8988T (cell line): ENCODE results near the gene FRMPD4.

Source experiments
- DNase-seq: peaks from one replicate; pipeline ENCODE4 v3.0.0; 2011

Gene FRMPD4

DNA sequence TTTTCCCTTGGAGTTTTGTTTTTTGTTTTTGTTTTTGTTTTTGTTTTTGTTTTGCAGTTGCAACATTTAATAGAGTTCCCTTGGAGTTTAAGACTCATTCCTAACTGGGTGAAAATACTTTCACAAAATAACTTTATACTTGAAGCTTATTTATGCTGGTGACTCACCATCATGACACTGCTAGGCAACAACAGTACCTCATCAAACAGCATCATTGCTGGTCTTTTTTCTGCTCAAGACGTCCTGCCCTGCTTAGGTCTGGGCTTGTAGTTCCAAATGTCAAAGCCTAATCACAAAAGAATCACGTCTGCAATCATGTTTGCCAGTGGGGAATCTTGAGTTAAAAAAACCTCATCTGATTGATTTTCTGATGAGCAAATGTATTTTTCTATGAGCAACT is 547.3 kb downstream of the FRMPD4 start:
- DNase-seq: no peak

DNA sequence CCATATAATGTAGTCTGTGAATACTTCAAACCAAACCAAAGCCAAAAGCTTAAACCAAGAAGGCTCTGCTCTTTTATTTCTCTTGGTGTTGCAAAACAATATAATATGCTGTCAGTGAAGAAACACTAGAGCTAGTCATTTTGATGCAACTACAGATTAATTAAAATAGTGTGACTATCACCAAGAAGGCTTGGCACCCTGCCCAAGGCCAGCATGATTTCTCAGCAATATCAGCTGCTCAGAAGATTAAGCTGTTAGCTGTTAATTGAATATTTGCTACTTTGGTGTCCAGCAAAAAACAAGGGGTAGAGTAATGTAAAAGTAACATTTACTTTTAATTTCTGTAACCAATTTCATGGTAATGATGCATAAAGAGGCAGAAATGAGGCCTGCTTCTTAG is 548.1 kb downstream of the FRMPD4 start:
- DNase-seq: no peak

DNA sequence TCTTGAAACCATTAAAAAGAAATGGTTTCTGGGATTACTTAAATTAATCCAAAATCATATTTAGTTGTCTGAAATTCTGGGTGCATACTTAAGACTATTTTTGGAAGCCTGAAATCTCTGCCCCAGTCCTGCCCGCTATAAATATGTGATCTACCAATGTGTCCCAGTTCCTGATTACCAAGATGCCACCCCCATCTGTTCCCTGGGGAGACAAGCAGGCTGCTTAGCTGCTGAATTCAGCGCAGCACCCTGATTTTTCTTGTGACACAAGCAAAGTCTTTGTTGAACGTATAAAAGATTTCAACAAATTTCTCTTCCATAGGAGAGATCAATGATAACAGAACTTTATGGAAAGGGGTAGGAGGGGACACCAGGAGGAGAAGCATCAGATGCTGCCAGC is 552.4 kb downstream of the FRMPD4 start:
- no peak for DNase-seq

- DNase-seq: no peak
These were observed 555.5 kb downstream of the FRMPD4 start for GRCh38 chrX:12693754-12694153.

DNA sequence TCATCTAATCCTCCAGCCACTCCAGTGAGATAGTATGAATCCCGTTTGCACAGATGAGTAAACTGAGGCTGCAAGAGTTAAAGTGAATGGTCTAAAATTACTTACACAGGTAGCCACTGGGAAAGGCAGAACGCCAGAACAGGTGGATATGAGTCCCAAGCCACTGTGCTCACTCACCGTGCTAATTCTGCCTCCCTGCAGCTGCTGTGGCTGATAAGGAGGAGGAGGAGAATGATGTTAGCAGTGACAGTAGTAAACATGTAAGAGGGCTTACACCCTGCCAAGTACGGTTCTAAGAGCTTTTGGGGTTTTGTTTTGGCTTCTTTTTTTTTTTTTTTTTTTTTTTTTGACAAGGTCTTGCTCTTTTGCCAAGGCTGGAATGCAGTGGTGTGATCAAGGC is 562.5 kb downstream of the FRMPD4 start:
- no peak for DNase-seq

DNA sequence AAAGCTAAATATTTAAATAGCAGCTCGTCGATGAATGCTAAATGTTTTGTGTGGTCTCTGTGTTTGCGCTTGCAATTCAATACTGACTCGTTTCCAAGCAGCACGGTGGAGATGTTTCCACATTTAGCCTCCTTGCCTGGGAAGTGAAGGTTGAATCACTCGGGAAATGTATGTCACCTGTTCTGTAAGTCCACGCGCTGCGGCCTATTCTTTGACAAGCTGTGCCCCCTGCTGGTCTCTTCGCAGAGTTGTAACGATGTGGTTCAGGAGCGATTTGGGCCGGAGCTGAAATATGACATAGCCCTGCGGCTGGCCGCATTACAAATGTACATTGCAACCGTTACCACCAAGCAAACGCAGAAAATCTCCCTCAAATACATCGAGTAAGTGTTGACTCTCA is 563.4 kb downstream of the FRMPD4 start:
- no peak for DNase-seq

- DNase-seq: no peak
These were observed 564.3 kb downstream of the FRMPD4 start for GRCh38 chrX:12702509-12703091.

DNA sequence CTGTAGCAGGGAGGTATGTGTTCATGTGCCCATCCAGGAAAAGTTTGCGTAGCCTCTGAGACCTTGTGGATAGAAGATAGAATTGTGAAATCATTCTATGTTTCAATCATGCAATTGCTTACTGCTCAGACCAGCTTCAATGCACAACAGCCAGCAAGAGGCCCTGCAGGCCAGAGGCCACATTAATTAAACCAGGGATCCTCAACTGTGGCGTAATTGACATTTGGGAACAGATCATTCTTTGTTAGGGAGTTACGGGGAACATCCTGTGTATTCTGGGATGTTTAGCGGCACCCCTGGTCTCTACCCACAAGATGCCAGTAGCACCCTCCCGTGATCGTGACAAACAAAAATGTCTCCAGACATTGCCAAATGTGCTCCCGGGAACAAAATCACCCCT is 566.4 kb downstream of the FRMPD4 start:
- no peak for DNase-seq

DNA sequence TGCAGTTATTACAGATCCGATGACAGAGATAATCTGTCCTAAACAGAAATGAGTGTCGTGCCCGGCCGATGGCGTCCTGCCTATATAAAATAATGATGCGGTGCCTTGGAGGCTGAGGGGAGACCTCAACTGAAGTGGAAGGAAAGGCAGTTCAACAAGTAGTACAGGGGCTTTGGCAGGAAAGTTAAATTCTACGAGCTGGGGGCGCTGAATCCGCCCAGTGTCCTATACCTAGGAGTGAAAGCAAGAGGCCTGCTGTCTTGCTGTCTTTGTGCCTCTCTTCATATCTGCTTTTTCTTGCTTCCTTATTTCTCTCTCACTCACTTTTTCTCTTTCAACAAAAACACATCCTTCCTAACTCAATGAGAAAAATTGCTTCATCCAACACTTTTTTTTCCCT is 570.8 kb downstream of the FRMPD4 start:
- peak; percentile 17 for DNase-seq

- no peak for DNase-seq
These were observed 573.3 kb downstream of the FRMPD4 start for GRCh38 chrX:12711435-12712040.

- no peak for DNase-seq
These were observed 578.3 kb downstream of the FRMPD4 start for GRCh38 chrX:12716574-12716973.

- no peak for DNase-seq
These were observed 581.6 kb downstream of the FRMPD4 start for GRCh38 chrX:12719837-12720236.

GRCh38 chrX:12721042-12721441 is 582.8 kb downstream of the FRMPD4 start:
- no peak for DNase-seq

- DNase-seq: no peak
These were observed 584.0 kb downstream of the FRMPD4 start for GRCh38 chrX:12722314-12722713.

- no peak for DNase-seq
These were observed 603.1 kb downstream of the FRMPD4 start for GRCh38 chrX:12741416-12741815.

DNA sequence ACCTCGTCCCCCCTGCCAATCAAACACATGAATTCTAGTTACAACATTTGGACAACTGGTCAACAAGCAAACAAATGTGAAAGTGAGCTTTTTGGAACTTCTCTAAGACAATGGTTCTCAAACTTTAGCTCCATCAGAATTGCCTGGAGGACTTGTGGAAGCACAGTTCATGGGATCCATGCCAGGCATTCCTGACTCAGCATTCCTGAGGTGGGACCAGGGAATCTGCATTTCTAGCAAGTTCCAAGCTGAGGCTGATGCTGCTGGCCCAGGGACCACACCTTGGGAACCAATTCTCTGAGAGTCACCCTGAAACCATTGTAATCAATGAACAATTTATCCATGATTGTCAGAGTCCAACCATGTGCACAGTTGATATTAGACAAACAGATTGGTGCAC is 609.2 kb downstream of the FRMPD4 start:
- DNase-seq: no peak

DNA sequence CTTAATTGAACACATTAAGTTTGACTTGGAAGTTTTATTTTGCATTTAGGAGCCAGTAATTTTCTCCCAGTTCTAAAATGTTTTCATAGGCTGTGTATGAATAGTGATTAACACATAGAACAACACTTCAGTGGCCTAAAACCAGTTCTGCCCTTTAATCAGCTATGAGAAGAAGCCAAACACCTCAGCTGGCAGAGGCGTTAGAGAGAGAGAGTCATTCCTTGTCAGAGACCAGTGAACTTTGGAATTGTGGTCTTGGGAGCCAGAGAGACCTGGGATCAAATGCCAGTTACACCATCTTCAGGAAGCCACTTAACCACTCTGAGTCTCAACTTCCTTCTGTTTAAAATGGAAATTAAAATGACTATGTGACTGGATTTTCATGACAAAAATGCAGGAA is 613.6 kb downstream of the FRMPD4 start:
- no peak for DNase-seq

DNA sequence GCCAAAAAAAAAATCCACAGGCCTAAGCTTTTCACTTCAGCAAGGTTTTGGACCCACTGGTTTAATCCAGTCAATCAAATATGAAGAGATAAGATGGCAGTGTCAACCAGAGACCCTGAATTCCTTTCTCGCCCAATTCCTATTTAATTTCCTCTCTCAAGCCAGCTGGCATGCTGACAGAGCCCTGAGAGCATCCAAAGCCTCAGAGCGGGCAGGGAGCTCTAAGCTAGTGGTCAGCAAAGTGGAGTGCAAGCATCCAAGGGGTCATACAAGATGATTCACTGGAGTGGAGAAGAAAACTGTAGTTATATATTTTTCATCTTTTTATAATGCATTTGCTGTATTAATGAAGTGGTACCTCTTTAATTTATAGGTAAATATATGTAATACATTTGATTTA is 615.1 kb downstream of the FRMPD4 start:
- DNase-seq: no peak

DNA sequence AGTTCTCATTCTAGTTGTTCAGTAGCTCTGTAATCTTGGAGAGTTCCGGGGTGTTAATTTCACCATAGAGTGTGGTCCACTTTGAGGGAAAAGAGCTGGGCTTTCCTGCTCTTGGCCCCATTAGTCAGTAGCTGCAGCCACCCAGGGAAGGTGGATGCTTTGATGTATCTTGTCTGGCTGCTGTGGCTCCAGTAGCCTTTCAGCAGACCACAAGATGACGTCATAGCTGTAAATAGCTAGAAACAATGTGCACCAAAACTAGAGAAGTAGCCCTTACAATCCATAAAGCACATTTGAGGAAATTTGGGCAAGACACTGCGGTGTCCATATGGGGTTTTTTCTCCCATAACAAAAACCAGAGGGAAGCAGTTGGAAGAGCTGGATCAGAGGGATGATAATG is 620.0 kb downstream of the FRMPD4 start:
- no peak for DNase-seq

GRCh38 chrX:12767856-12768255 is 629.6 kb downstream of the FRMPD4 start:
- DNase-seq: no peak

DNA sequence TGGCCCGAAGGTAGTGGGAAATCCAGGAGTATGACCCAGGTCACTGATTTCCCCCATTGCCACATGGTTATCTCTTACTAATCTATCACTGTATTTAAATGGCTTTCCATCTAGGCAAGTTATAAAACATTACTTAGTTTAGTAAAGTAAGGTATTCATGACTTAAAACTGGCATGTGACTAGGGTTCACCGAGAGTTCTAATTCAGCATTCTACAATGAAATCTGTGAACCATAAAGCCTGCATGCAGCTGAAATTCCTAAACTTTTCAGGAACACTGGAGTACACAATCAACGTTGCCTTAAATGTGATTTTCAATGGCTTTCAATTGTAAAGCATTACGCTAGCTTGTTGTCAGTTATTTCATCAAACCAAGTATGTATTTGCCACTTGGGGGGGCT is 630.2 kb downstream of the FRMPD4 start:
- DNase-seq: no peak

DNA sequence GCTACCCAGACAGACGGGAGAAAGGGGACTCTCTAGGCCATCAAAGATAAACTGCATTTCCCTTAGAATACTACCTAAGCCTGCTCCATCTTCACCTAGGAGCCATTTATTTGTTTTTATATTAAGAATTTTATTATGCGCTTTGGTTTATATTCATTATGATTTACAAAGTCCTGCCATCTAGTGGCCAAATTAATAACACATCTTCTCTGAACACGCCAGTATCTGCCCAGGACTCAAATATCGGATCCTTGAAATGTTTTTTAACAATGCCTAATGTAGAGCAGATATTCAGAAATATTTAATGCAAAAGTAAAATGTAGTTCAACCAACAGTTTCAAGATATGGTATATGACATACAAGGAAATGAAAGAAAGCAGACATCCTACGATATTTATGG is 632.2 kb downstream of the FRMPD4 start:
- DNase-seq: no peak

- DNase-seq: no peak
These were observed 633.3 kb downstream of the FRMPD4 start for GRCh38 chrX:12771445-12772069.
